ENCODE data around the gene RAB39B. TPM values are rescaled to one million over a fixed set of nuclear protein-coding genes. Genes with fewer than 3 reads are reported as not detected.
"Not testable (repeated sequence)": the region's sequence is repeated elsewhere in the genome, so short reads cannot be mapped to it uniquely, and the experiment has no call there.

The RAB39B gene
- total RNA-seq, 1 donor: 0.36 TPM

DNA sequence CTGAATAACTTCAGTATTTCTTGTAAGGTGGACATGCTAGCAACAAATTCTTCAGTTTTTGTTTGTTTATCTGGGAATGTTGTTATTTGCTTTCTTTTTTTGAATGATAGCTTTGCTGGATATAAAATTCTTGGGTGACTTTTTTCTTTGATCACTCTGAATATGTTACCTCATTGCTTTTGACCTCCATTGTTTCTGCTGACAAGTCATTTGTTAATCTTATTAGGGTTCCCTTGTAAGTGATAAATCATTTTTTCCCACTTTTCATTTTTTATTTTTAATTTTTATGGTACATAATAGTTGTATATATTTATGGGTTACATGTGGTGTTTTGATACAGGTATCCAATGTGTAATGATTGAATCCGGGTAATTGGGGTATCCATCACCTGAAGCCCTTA lies 6.7 kb upstream of the RAB39B start:
- TF ChIP-seq, protein P1, sequence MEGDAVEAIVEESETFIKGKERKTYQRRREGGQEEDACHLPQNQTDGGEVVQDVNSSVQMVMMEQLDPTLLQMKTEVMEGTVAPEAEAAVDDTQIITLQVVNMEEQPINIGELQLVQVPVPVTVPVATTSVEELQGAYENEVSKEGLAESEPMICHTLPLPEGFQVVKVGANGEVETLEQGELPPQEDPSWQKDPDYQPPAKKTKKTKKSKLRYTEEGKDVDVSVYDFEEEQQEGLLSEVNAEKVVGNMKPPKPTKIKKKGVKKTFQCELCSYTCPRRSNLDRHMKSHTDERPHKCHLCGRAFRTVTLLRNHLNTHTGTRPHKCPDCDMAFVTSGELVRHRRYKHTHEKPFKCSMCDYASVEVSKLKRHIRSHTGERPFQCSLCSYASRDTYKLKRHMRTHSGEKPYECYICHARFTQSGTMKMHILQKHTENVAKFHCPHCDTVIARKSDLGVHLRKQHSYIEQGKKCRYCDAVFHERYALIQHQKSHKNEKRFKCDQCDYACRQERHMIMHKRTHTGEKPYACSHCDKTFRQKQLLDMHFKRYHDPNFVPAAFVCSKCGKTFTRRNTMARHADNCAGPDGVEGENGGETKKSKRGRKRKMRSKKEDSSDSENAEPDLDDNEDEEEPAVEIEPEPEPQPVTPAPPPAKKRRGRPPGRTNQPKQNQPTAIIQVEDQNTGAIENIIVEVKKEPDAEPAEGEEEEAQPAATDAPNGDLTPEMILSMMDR (IDR thresholded peaks at IDR 0.05; ENCODE audit: extremely low read depth, low read depth, low read length): no peak
- H3K27ac ChIP-seq (ENCODE audit: low read depth, low read length): no peak overlapping the region
- H3K4me1 ChIP-seq (ENCODE audit: insufficient read depth, low read length): no peaks in the 10 kb centered on the region
- H4K20me1 ChIP-seq (ENCODE audit: insufficient read depth, low read length): no peaks in the 10 kb centered on the region
- H3K9me3 ChIP-seq (ENCODE audit: low read depth, low read length): no peaks in the 10 kb centered on the region
- H3K4me3 ChIP-seq (ENCODE audit: insufficient read depth, low read length): no peak overlapping the region
- no peaks in the 10 kb centered on the region for H3K36me3 ChIP-seq (ENCODE audit: insufficient read depth, low read length)
- H3K27me3 ChIP-seq (ENCODE audit: insufficient read depth, low read length): no peaks in the 10 kb centered on the region
- no peak overlapping the region for H2AFZ ChIP-seq (ENCODE audit: low read length)
- no peak overlapping the region for H3K4me2 ChIP-seq (ENCODE audit: insufficient read depth, low read length)
- no peaks in the 10 kb centered on the region for H3K79me2 ChIP-seq (ENCODE audit: insufficient read depth, low read length)
- DNase-seq (ENCODE audit: insufficient read length, low spot score, missing footprints): no peak

DNA sequence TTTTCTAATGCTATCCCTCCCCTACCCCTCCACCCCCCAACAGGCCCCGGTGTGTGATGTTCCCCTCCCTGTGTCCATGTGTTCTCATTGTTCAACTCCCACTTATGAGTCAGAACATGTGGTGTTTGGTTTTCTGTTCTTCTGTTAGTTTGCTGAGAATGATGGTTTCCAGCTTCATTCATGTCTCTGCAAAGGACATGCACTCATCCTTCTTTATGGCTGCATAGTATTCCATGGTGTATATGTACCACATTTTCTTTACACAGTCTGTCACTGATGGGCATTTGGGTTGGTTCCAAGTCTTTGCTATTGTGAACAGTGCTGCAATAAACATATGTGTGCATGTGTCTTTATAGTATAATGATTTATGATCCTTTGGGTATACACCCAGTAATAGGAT lies 3.7 kb upstream of the RAB39B start:
- not testable (repeated sequence) for H3K4me3 ChIP-seq (ENCODE audit: insufficient read depth, low read length); H3K4me1 ChIP-seq (ENCODE audit: insufficient read depth, low read length); H3K79me2 ChIP-seq (ENCODE audit: insufficient read depth, low read length); H3K9me3 ChIP-seq (ENCODE audit: low read depth, low read length); H2AFZ ChIP-seq (ENCODE audit: low read length); H3K36me3 ChIP-seq (ENCODE audit: insufficient read depth, low read length); H3K27ac ChIP-seq (ENCODE audit: low read depth, low read length); DNase-seq (ENCODE audit: insufficient read length, low spot score, missing footprints); H4K20me1 ChIP-seq (ENCODE audit: insufficient read depth, low read length); H3K27me3 ChIP-seq (ENCODE audit: insufficient read depth, low read length); H3K4me2 ChIP-seq (ENCODE audit: insufficient read depth, low read length)

- Histone ChIP-seq H3K27ac (ENCODE audit: low read depth, low read length) (no peak overlapping the region), H2AFZ (ENCODE audit: low read length) (no peak overlapping the region), H4K20me1 (ENCODE audit: insufficient read depth, low read length) (no peaks in the 10 kb centered on the region), H3K4me3 (ENCODE audit: insufficient read depth, low read length) (no peak overlapping the region), H3K27me3 (ENCODE audit: insufficient read depth, low read length) (no peaks in the 10 kb centered on the region), H3K9me3 (ENCODE audit: low read depth, low read length) (no peaks in the 10 kb centered on the region), H3K4me2 (ENCODE audit: insufficient read depth, low read length) (no peak overlapping the region), H3K4me1 (ENCODE audit: insufficient read depth, low read length) (no peaks in the 10 kb centered on the region), H3K79me2 (ENCODE audit: insufficient read depth, low read length) (no peaks in the 10 kb centered on the region), H3K36me3 (ENCODE audit: insufficient read depth, low read length) (no peaks in the 10 kb centered on the region)
- TF ChIP-seq, protein P1 (IDR thresholded peaks at IDR 0.05; ENCODE audit: extremely low read depth, low read depth, low read length): no peak
- DNase-seq (ENCODE audit: insufficient read length, low spot score, missing footprints): no peak
Measured at GRCh38 chrX:155266439-155266838, 2.1 kb upstream of the RAB39B start.

DNA sequence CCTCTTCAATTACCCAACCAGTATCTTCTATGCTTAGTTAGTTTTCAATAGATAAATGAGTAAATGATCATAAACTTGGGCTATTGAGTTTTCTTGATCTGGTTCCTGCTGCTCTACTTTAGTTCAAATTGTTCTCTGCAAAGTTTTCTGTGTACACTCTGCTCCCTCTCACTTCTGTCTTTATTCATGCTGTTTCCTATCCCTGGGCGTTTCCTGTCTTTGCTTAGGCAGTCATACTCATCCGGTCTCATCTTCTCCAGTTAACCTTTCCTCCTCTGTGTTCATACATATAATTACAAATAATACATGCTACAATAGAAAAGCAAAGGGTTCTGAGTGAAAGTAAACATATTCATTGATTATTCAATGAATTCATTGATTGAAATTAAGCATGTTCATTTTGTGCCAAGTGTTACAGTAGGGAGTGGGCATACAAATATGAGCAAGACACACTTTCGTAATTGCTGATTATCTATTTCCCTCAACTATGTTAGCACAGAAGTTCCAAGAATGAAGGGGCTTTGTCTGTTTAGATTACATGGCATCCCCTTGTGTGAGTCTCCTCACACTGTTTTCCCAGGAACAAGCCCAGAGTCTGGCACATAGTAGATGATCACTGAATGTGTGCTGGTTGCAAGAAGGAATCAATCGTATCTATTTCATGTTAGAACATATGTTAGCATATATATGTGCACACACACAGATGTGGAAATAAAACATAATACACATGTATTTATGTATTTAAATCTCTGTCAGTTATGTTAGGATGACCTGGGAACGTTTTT lies 1.1 kb downstream of the RAB39B start:
- H3K79me2 ChIP-seq (ENCODE audit: insufficient read depth, low read length): no peaks in the 10 kb centered on the region
- H3K4me3 ChIP-seq (ENCODE audit: insufficient read depth, low read length): no peak overlapping the region
- H2AFZ ChIP-seq (ENCODE audit: low read length): no peak overlapping the region
- no peaks in the 10 kb centered on the region for H4K20me1 ChIP-seq (ENCODE audit: insufficient read depth, low read length)
- TF ChIP-seq, protein P1 (IDR thresholded peaks at IDR 0.05; ENCODE audit: extremely low read depth, low read depth, low read length): no peak
- no peaks in the 10 kb centered on the region for H3K9me3 ChIP-seq (ENCODE audit: low read depth, low read length)
- H3K27me3 ChIP-seq (ENCODE audit: insufficient read depth, low read length): no peaks in the 10 kb centered on the region
- no peaks in the 10 kb centered on the region for H3K4me1 ChIP-seq (ENCODE audit: insufficient read depth, low read length)
- H3K4me2 ChIP-seq (ENCODE audit: insufficient read depth, low read length): no peak overlapping the region
- H3K36me3 ChIP-seq (ENCODE audit: insufficient read depth, low read length): no peaks in the 10 kb centered on the region
- no peak for DNase-seq (ENCODE audit: insufficient read length, low spot score, missing footprints)
- H3K27ac ChIP-seq (ENCODE audit: low read depth, low read length): no peak overlapping the region
